Type B pancreatic cell (in vitro differentiated cells): ENCODE results near the gene SIAH3. TPM values are rescaled to one million over a fixed set of nuclear protein-coding genes. Genes with fewer than 3 reads are reported as not detected.

Experiments used
- DNase-seq: peaks from one replicate; pipeline ENCODE4 v3.0.0; 2021; ENCODE audit warnings: mixed read lengths; ENCODE audit not compliant: unreplicated experiment; ENCODE audit errors: extremely low spot score
- H3K27ac Mint-ChIP-seq: 2 replicates; pipeline ENCODE4 v1.8.0; 2021; ENCODE audit warnings: mild to moderate bottlenecking, mixed read lengths
- H3K27me3 Mint-ChIP-seq: 2 replicates; pipeline ENCODE4 v1.8.0; 2021; ENCODE audit warnings: mixed read lengths
- H3K36me3 Mint-ChIP-seq: 2 replicates; pipeline ENCODE4 v1.8.0; 2021; ENCODE audit warnings: mixed read lengths
- H3K4me1 Mint-ChIP-seq: one replicate; pipeline ENCODE4 v1.8.0; 2021; ENCODE audit warnings: mixed read lengths; ENCODE audit not compliant: unreplicated experiment
- H3K4me3 Mint-ChIP-seq: 2 replicates; pipeline ENCODE4 v1.8.0; 2021; ENCODE audit warnings: mild to moderate bottlenecking, mixed read lengths
- H3K9me3 Mint-ChIP-seq: 2 replicates; pipeline ENCODE4 v1.8.0; 2021; ENCODE audit warnings: mixed read lengths
- CTCF ChIP-seq: fragments of 200-600 bp; sonication (generic); conservative IDR thresholded peaks from 2 replicates; pipeline ENCODE4 v1.5.0; 2021; ENCODE audit warnings: antibody characterized with exemption, mild to moderate bottlenecking
- total RNA-seq: library from RNA; stranded (reverse); gene quantifications from 2 replicates; pipeline ENCODE4 v1.2.1, GENCODE V29; 2021; ENCODE audit warnings: low replicate concordance

SIAH3 gene
- total RNA-seq, 1 donor from 2014 or later = 0.53 TPM

- H3K27me3 Mint-ChIP-seq = peaks cover 27% of the 10 kb centered on the region
- no peaks in the 10 kb centered on the region for H3K4me1 Mint-ChIP-seq
Measured at GRCh38 chr13:45733361-45733760, 118.2 kb downstream of the SIAH3 start.

GRCh38 chr13:45732916-45733315 lies 118.6 kb downstream of the SIAH3 start:
- no peaks in the 10 kb centered on the region for H3K36me3 Mint-ChIP-seq
- TF ChIP-seq CTCF = no peak
- DNase-seq = no peak
- no peaks in the 10 kb centered on the region for H3K9me3 Mint-ChIP-seq
- H3K4me1 Mint-ChIP-seq = no peaks in the 10 kb centered on the region
- H3K27me3 Mint-ChIP-seq = peaks cover 24% of the 10 kb centered on the region
- no peak overlapping the region for H3K4me3 Mint-ChIP-seq
- no peak overlapping the region for H3K27ac Mint-ChIP-seq

More at GRCh38 chr13:45733361-45733760, 118.2 kb downstream of the SIAH3 start:
- Mint-ChIP-seq H3K27ac (no peak overlapping the region), H3K4me3 (no peak overlapping the region), H3K36me3 (no peaks in the 10 kb centered on the region), H3K9me3 (no peaks in the 10 kb centered on the region)
- TF ChIP-seq CTCF = no peak
- no peak for DNase-seq

- H3K27me3 Mint-ChIP-seq = peaks cover 29% of the 10 kb centered on the region
- DNase-seq = no peak
- no peak overlapping the region for H3K4me3 Mint-ChIP-seq
- H3K4me1 Mint-ChIP-seq = no peaks in the 10 kb centered on the region
- no peaks in the 10 kb centered on the region for H3K9me3 Mint-ChIP-seq
- no peak for TF ChIP-seq CTCF
- no peak overlapping the region for H3K27ac Mint-ChIP-seq
- H3K36me3 Mint-ChIP-seq = no peaks in the 10 kb centered on the region
Measured at GRCh38 chr13:45731455-45731854, 120.1 kb downstream of the SIAH3 start.

- Mint-ChIP-seq H3K4me1 (peaks cover 5% of the 10 kb centered on the region), H3K4me3 (no peak overlapping the region), H3K27ac (no peak overlapping the region), H3K36me3 (no peaks in the 10 kb centered on the region), H3K27me3 (peaks cover 46% of the 10 kb centered on the region), H3K9me3 (no peaks in the 10 kb centered on the region)
- no peak for DNase-seq
- TF ChIP-seq CTCF = peak; percentile 68
Measured at GRCh38 chr13:45728759-45729158, 122.8 kb downstream of the SIAH3 start.

Other genes with a start within 250 kb of the SIAH3 start
- gene ERICH6B, start 236.0 kb downstream of the SIAH3 start, total RNA-seq = not detected in 2 replicates
- not detected in 2 replicates for gene CBY2, start 149.4 kb downstream of the SIAH3 start, total RNA-seq
- gene ZC3H13, start 201.0 kb upstream of the SIAH3 start, total RNA-seq = 34.7 and 62.3 TPM in 2 replicates